Activated CD8-positive, alpha-beta T cell treated with anti-CD3 and anti-CD28 coated beads, Interleukin-2, amount 10 ng/mL, durations not matched to agents 7 days and 5 days (primary cell): ENCODE measurements around the gene QSOX2. TPM values are rescaled to one million over a fixed set of nuclear protein-coding genes. Genes with fewer than 3 reads are reported as not detected.

Source experiments
- total RNA-seq, 2 experiments: library from RNA; stranded (reverse); gene quantifications; one replicate each; pipeline ENCODE4 v1.2.3, GENCODE V29; 2021

QSOX2 gene
- total RNA-seq, 2 experiments from 2014 or later, result 11.4 to 12.6 TPM

Other genes with a start within 250 kb of the QSOX2 start
- gene NACC2, start 150.5 kb downstream of the QSOX2 start, total RNA-seq, result 1 to 10 TPM; 5.6 to 6.4 TPM
- 10 to 100 TPM; 56.5 to 57.0 TPM for gene TMEM250, start 126.9 kb downstream of the QSOX2 start, total RNA-seq
- under 1 TPM in 1 of 2 experiments, not detected in 1; 0.16 TPM for gene LHX3, start 40.7 kb downstream of the QSOX2 start, total RNA-seq
- gene CCDC187, start 58.3 kb upstream of the QSOX2 start, total RNA-seq, result not detected
- gene GPSM1, start 81.7 kb upstream of the QSOX2 start, total RNA-seq, result 1 to 10 TPM; 1.8 to 2.3 TPM
- gene DNLZ, start 117.9 kb upstream of the QSOX2 start, total RNA-seq, result 10 to 100 TPM; 20.4 to 21.6 TPM
- gene CARD9, start 127.9 kb upstream of the QSOX2 start, total RNA-seq, result 1 to 10 TPM; 1.3 to 1.4 TPM
- gene SNAPC4, start 154.4 kb upstream of the QSOX2 start, total RNA-seq, result 1 to 10 TPM; 9.5 to 9.6 TPM
- gene ENTR1, start 164.8 kb upstream of the QSOX2 start, total RNA-seq, result 10 to 100 TPM; 52.8 to 54.3 TPM
- 10 to 100 TPM; 56.5 to 57.5 TPM for gene PMPCA, start 164.8 kb upstream of the QSOX2 start, total RNA-seq
- gene INPP5E, start 194.0 kb upstream of the QSOX2 start, total RNA-seq, result 10 to 100 TPM; 16.8 to 18.2 TPM
- gene SEC16A, start 237.2 kb upstream of the QSOX2 start, total RNA-seq, result 10 to 100 TPM; 86.8 to 89.2 TPM